ENCODE data around the gene ANKRD29.

Gene ANKRD29

GRCh38 chr18:23573020-23573419 is 89.7 kb downstream of the ANKRD29 start:
- no peak overlapping the region for H3K27ac ChIP-seq (ENCODE audit: insufficient read depth in 1 of 2, low read depth in 1 of 2, low read length in 2 of 2, poor library complexity in 1 of 2, severe bottlenecking in 2 of 2)
- H3K4me3 ChIP-seq (ENCODE audit: control insufficient read depth in 1 of 7, extremely low read depth in 1 of 7, insufficient read depth in 4 of 7, low read depth in 2 of 7, low read length in 6 of 7): no peak overlapping the region
- ChIA-PET POLR2A (no interaction called here), CTCF (no interaction called here)
- no peaks in the 10 kb centered on the region for H3K27me3 ChIP-seq (replicated peaks in 2 of 5; ENCODE audit: control insufficient read depth in 4 of 5, insufficient read depth in 5 of 5, low read length in 4 of 5)
- peaks cover 14 to 53% (median 28%) of the 10 kb centered on the region in 4 experiments for H3K36me3 ChIP-seq (ENCODE audit: control insufficient read depth in 4 of 4, insufficient read depth in 4 of 4, low read length in 3 of 4)
- H3K9me3 ChIP-seq (ENCODE audit: control extremely low read depth in 1 of 5, control insufficient read depth in 4 of 5, insufficient read depth in 2 of 5, low read depth in 1 of 5, low read length in 4 of 5): no peaks in the 10 kb centered on the region
- no peak for DNase-seq
- peaks cover 3 to 14% (median 6%) of the 10 kb centered on the region in 4 experiments for H3K4me1 ChIP-seq (ENCODE audit: control extremely low read depth in 1 of 4, control insufficient read depth in 4 of 4, insufficient read depth in 4 of 4, low read length in 3 of 4)
- 100% methylated on average over 4 of the region's 4 CpGs for WGBS (ENCODE audit: insufficient coverage)

GRCh38 chr18:23572570-23572969 is 90.1 kb downstream of the ANKRD29 start:
- Histone ChIP-seq H3K4me3 (ENCODE audit: control insufficient read depth in 1 of 7, extremely low read depth in 1 of 7, insufficient read depth in 4 of 7, low read depth in 2 of 7, low read length in 6 of 7) (no peak overlapping the region), H3K27ac (ENCODE audit: insufficient read depth in 1 of 2, low read depth in 1 of 2, low read length in 2 of 2, poor library complexity in 1 of 2, severe bottlenecking in 2 of 2) (no peak overlapping the region), H3K36me3 (ENCODE audit: control insufficient read depth in 4 of 4, insufficient read depth in 4 of 4, low read length in 3 of 4) (peaks cover 14 to 57% (median 29%) of the 10 kb centered on the region in 4 experiments), H3K4me1 (ENCODE audit: control extremely low read depth in 1 of 4, control insufficient read depth in 4 of 4, insufficient read depth in 4 of 4, low read length in 3 of 4) (peaks cover 3 to 14% (median 6%) of the 10 kb centered on the region in 4 experiments), H3K9me3 (ENCODE audit: control extremely low read depth in 1 of 5, control insufficient read depth in 4 of 5, insufficient read depth in 2 of 5, low read depth in 1 of 5, low read length in 4 of 5) (no peaks in the 10 kb centered on the region), H3K27me3 (replicated peaks in 2 of 5; ENCODE audit: control insufficient read depth in 4 of 5, insufficient read depth in 5 of 5, low read length in 4 of 5) (no peaks in the 10 kb centered on the region)
- DNase-seq: no peak
- 100% methylated on average over 3 of the region's 5 CpGs for WGBS (ENCODE audit: insufficient coverage)
- POLR2A ChIA-PET: no interaction called here
- CTCF ChIA-PET: interaction anchor here (1.0 kb wide), 1 partner anchor 16 kb away, joined by 3 read pairs; no protein-coding TSS in a partner anchor

- Histone ChIP-seq H3K4me3 (ENCODE audit: control insufficient read depth in 1 of 7, extremely low read depth in 1 of 7, insufficient read depth in 4 of 7, low read depth in 2 of 7, low read length in 6 of 7) (no peak overlapping the region), H3K9me3 (ENCODE audit: control extremely low read depth in 1 of 5, control insufficient read depth in 4 of 5, insufficient read depth in 2 of 5, low read depth in 1 of 5, low read length in 4 of 5) (no peaks in the 10 kb centered on the region), H3K36me3 (ENCODE audit: control insufficient read depth in 4 of 4, insufficient read depth in 4 of 4, low read length in 3 of 4) (peaks cover 14 to 61% (median 32%) of the 10 kb centered on the region in 4 experiments), H3K4me1 (ENCODE audit: control extremely low read depth in 1 of 4, control insufficient read depth in 4 of 4, insufficient read depth in 4 of 4, low read length in 3 of 4) (peaks cover 3 to 14% (median 6%) of the 10 kb centered on the region in 4 experiments), H3K27ac (ENCODE audit: insufficient read depth in 1 of 2, low read depth in 1 of 2, low read length in 2 of 2, poor library complexity in 1 of 2, severe bottlenecking in 2 of 2) (no peak overlapping the region), H3K27me3 (replicated peaks in 2 of 5; ENCODE audit: control insufficient read depth in 4 of 5, insufficient read depth in 5 of 5, low read length in 4 of 5) (no peaks in the 10 kb centered on the region)
- POLR2A ChIA-PET: no interaction called here
- 80% methylated on average over 1 of the region's 2 CpGs for WGBS (ENCODE audit: insufficient coverage)
- CTCF ChIA-PET: interaction anchor here (1.0 to 1.2 kb wide), 2 partner anchors 17 to 243 kb away, joined by 3 read pairs; no protein-coding TSS in a partner anchor
- DNase-seq: no peak
Observed at GRCh38 chr18:23572012-23572411, 90.7 kb downstream of the ANKRD29 start.

DNA sequence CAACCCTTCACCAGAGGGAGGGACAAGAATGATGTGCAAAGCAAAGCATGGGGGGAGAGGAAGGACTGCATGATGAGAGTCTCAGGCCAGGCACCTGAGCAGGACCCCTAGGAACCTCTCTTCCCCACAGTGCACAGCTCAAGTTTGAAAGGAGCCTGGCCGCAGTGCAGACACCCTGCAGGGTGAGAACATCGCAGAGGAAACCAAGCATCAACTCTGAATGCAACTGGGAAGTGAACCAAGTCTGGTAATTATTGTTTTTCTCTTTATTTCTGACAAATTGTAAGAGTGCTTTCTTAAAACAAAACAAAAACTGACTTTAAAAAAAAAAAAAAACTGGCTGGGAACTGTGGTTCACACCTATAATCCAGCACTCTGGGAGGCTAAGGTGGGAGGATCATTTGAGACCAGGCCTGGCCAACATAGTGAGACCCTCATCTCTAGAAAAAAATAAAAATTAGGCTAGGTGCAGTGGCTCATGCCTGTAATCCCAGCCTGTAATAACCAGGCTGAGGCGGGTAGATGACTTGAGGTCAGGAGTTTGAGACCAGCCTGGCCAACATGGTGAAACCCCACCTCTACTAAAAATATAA is 91.7 kb downstream of the ANKRD29 start:
- Histone ChIP-seq H3K36me3 (ENCODE audit: control insufficient read depth in 4 of 4, insufficient read depth in 4 of 4, low read length in 3 of 4) (peaks cover 11 to 66% (median 34%) of the 10 kb centered on the region in 4 experiments), H3K27ac (ENCODE audit: insufficient read depth in 1 of 2, low read depth in 1 of 2, low read length in 2 of 2, poor library complexity in 1 of 2, severe bottlenecking in 2 of 2) (no peak overlapping the region), H3K27me3 (replicated peaks in 2 of 5; ENCODE audit: control insufficient read depth in 4 of 5, insufficient read depth in 5 of 5, low read length in 4 of 5) (no peaks in the 10 kb centered on the region), H3K9me3 (ENCODE audit: control extremely low read depth in 1 of 5, control insufficient read depth in 4 of 5, insufficient read depth in 2 of 5, low read depth in 1 of 5, low read length in 4 of 5) (no peaks in the 10 kb centered on the region), H3K4me3 (ENCODE audit: control insufficient read depth in 1 of 7, extremely low read depth in 1 of 7, insufficient read depth in 4 of 7, low read depth in 2 of 7, low read length in 6 of 7) (no peak overlapping the region), H3K4me1 (ENCODE audit: control extremely low read depth in 1 of 4, control insufficient read depth in 4 of 4, insufficient read depth in 4 of 4, low read length in 3 of 4) (peaks cover 3 to 14% (median 6%) of the 10 kb centered on the region in 4 experiments)
- ChIA-PET POLR2A (no interaction called here), CTCF (interaction anchor here (1.0 to 1.6 kb wide), 6 partner anchors 15 to 244 kb away, joined by 3 to 5 read pairs (median 3); partner anchors contain the start of gene NPC1)
- DNase-seq: no peak
- WGBS (ENCODE audit: insufficient coverage): no CpG with 5 or more reads among the region's 3 CpGs

DNA sequence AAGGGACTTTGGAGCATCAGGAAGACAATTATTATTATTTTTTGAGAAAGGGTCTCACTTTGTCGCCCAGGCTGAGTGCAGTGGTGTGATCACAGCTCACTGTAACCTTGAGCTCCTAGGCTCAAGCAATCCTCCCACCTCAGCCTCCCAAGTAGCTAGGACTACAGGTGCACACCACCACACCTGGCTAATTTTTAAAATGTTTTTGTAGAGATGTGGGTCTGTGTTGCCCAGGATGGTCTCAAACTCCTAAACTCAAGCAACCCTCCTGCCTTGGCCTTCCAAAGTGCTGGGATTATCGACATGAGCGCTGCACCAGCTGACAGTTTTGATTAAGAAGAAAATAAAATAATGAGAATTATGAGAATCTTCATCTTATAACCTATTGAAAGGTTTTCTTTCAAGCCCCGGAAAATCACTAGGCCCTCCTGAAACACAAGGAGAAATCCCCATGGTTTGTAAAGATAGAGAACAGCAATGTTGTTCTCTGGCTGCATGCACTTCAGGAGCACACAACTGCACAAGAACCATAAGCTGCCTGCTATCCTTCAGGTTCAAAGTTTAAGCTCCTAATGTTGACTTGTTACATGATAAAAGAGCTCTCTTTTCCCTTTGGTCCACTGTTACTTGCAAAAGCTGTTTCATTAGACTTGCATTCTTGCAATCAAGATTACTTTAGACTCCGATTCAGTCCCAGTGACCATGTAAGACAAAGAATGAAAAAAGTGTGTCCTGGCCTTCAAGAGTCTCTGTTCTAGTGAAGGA is 93.2 kb downstream of the ANKRD29 start:
- Histone ChIP-seq H3K9me3 (ENCODE audit: control extremely low read depth in 1 of 5, control insufficient read depth in 4 of 5, insufficient read depth in 2 of 5, low read depth in 1 of 5, low read length in 4 of 5) (no peaks in the 10 kb centered on the region), H3K27me3 (replicated peaks in 2 of 5; ENCODE audit: control insufficient read depth in 4 of 5, insufficient read depth in 5 of 5, low read length in 4 of 5) (no peaks in the 10 kb centered on the region), H3K4me1 (ENCODE audit: control extremely low read depth in 1 of 4, control insufficient read depth in 4 of 4, insufficient read depth in 4 of 4, low read length in 3 of 4) (peaks cover 3 to 8% (median 4%) of the 10 kb centered on the region in 4 experiments), H3K4me3 (ENCODE audit: control insufficient read depth in 1 of 7, extremely low read depth in 1 of 7, insufficient read depth in 4 of 7, low read depth in 2 of 7, low read length in 6 of 7) (no peak overlapping the region), H3K27ac (ENCODE audit: insufficient read depth in 1 of 2, low read depth in 1 of 2, low read length in 2 of 2, poor library complexity in 1 of 2, severe bottlenecking in 2 of 2) (no peak overlapping the region), H3K36me3 (ENCODE audit: control insufficient read depth in 4 of 4, insufficient read depth in 4 of 4, low read length in 3 of 4) (peaks cover 11 to 62% (median 35%) of the 10 kb centered on the region in 4 experiments)
- CTCF ChIA-PET: interaction anchor here (1.0 to 2.3 kb wide), 6 partner anchors 9 to 53 kb away, joined by 3 to 8 read pairs (median 4); partner anchors contain the start of gene NPC1
- no CpG with 5 or more reads among the region's 5 CpGs for WGBS (ENCODE audit: insufficient coverage)
- POLR2A ChIA-PET: no interaction called here
- no peak for DNase-seq

- CTCF ChIA-PET: interaction anchor here (2.3 kb wide), 1 partner anchor 10 kb away, joined by 8 read pairs; no protein-coding TSS in a partner anchor
- no peak overlapping the region for H3K4me3 ChIP-seq (ENCODE audit: control insufficient read depth in 1 of 7, extremely low read depth in 1 of 7, insufficient read depth in 4 of 7, low read depth in 2 of 7, low read length in 6 of 7)
- H3K27ac ChIP-seq (ENCODE audit: insufficient read depth in 1 of 2, low read depth in 1 of 2, low read length in 2 of 2, poor library complexity in 1 of 2, severe bottlenecking in 2 of 2): no peak overlapping the region
- H3K36me3 ChIP-seq (ENCODE audit: control insufficient read depth in 4 of 4, insufficient read depth in 4 of 4, low read length in 3 of 4): peaks cover 11 to 62% (median 37%) of the 10 kb centered on the region in 4 experiments
- no peaks in the 10 kb centered on the region for H3K27me3 ChIP-seq (replicated peaks in 2 of 5; ENCODE audit: control insufficient read depth in 4 of 5, insufficient read depth in 5 of 5, low read length in 4 of 5)
- no peak for DNase-seq
- POLR2A ChIA-PET: no interaction called here
- peaks cover 0 to 2% (median 0%) of the 10 kb centered on the region in 4 experiments for H3K4me1 ChIP-seq (ENCODE audit: control extremely low read depth in 1 of 4, control insufficient read depth in 4 of 4, insufficient read depth in 4 of 4, low read length in 3 of 4)
- H3K9me3 ChIP-seq (ENCODE audit: control extremely low read depth in 1 of 5, control insufficient read depth in 4 of 5, insufficient read depth in 2 of 5, low read depth in 1 of 5, low read length in 4 of 5): no peaks in the 10 kb centered on the region
- 93% methylated on average over 5 of the region's 7 CpGs for WGBS (ENCODE audit: insufficient coverage)
Observed at GRCh38 chr18:23568281-23569138, 94.2 kb downstream of the ANKRD29 start.
